ENCODE results near the gene RAP1GAP. TPM values are rescaled to one million over a fixed set of nuclear protein-coding genes. Genes with fewer than 3 reads are reported as not detected.
A peak's percentile ranks its signal among the peaks of the same experiment; 100 is the strongest.

RAP1GAP gene
- total RNA-seq, 1 experiment from 2014 or later = 30.2 TPM

DNA sequence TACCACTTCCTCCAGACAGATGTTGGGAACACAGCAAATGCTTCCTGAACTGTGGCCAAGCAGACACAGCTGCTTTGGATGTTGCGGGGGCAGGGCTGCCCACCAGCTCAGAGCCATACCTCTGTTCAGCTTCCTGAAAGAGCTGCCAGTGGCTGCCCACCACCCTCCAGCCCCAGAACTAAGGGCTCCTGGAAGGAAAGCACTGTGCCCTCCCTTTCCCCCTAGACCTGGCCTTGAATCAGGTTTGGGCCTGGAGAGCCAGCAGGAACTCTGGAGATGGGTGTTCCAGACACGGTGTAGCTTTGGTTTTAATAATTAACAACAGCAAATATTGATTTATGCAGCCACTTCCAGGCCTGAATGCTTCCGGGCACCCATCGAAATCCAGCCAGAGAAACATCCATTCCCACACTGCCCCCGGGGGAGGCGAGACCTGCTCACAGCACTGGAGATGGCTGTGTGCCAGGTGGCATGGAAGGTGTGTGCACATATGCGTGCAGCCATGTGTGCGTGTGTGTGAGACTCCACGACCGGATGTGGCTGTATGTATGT is 45.7 kb downstream of the RAP1GAP start:
- H4K20me1 ChIP-seq (ENCODE audit: insufficient read depth) = no peaks in the 10 kb centered on the region
- no peak overlapping the region for H3K4me2 ChIP-seq
- H3K4me1 ChIP-seq (replicated peaks; ENCODE audit: insufficient read depth) = peaks cover 45% of the 10 kb centered on the region
- TF ChIP-seq EZH2 (IDR thresholded peaks at IDR 0.05; ENCODE audit: low read depth) = no peak
- TF ChIP-seq, protein P1, sequence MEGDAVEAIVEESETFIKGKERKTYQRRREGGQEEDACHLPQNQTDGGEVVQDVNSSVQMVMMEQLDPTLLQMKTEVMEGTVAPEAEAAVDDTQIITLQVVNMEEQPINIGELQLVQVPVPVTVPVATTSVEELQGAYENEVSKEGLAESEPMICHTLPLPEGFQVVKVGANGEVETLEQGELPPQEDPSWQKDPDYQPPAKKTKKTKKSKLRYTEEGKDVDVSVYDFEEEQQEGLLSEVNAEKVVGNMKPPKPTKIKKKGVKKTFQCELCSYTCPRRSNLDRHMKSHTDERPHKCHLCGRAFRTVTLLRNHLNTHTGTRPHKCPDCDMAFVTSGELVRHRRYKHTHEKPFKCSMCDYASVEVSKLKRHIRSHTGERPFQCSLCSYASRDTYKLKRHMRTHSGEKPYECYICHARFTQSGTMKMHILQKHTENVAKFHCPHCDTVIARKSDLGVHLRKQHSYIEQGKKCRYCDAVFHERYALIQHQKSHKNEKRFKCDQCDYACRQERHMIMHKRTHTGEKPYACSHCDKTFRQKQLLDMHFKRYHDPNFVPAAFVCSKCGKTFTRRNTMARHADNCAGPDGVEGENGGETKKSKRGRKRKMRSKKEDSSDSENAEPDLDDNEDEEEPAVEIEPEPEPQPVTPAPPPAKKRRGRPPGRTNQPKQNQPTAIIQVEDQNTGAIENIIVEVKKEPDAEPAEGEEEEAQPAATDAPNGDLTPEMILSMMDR (conservative IDR thresholded peaks at IDR 0.05) = no peak
- no peaks in the 10 kb centered on the region for H3K27me3 ChIP-seq (ENCODE audit: insufficient read depth, low read depth)
- H3F3A ChIP-seq (ENCODE audit: insufficient read depth, low read depth) = peaks cover 23% of the 10 kb centered on the region
- DNase-seq = no peak
- H3K27ac ChIP-seq = no peak overlapping the region
- H3K4me3 ChIP-seq = no peak overlapping the region
- no peak overlapping the region for H2AFZ ChIP-seq
- H3K9me3 ChIP-seq (ENCODE audit: insufficient read depth, low read depth) = no peaks in the 10 kb centered on the region
- intact Hi-C loops (cut with micrococcal nuclease; ENCODE audit: unreplicated experiment) = no loop called here
- H3K9me2 ChIP-seq (ENCODE audit: insufficient read depth) = no peaks in the 10 kb centered on the region
- H3K79me2 ChIP-seq (ENCODE audit: low read depth) = 0 out of 2 replicates have a peak, but pooled peaks cover 5% of the 10 kb centered on the region
- POLR2A ChIA-PET (ENCODE audit: unreplicated experiment) = interaction anchor here (0.7 kb wide), 2 partner anchors 11 to 29 kb away, joined by 3 to 7 read pairs; no protein-coding TSS in a partner anchor
- CTCF ChIA-PET = no interaction called here
- BruUV-seq (replicated peaks) = no TSS peak
- no peaks in the 10 kb centered on the region for H3K36me3 ChIP-seq (ENCODE audit: low read depth)

DNA sequence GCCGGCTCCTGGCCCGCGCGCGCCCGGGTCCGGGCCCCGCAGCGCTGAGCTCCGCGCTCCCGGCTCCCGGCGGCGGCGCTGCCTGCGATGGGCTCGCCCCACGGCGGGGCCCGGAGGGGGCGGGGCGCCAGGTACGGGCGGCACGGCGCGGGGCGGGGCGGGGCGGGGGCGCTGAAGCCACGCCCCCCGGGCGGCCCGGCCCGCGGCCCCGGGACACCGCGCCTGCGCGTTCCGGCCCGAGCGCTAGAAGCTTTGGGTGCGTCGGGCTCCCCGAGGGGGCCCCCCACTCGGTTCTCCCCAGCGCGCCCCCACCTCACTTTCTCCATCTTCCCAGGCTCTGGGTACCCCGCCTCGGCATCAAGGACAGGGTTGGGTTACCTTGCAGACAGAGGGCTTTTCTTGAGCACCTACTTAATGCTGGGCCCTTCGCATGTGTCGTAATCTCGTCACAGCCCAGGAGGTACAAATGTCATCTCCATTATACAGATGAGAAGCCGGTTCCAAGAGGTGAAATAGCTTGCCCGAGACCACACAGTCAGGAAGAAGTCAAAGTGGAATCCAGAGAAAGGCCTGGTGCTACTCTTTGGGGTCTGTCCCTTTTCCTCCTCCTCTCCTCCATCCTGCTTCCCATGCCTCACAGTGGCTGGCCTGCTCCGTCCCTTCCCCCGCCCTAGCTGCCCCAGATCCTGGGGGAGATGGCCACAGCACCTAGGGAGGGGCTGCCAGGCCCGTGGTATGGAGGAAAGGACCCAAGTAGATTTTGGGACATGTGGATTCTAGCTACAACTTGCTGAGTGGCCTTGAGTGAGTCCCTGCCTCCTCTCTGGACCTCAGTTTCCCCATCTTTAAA is 46.5 kb downstream of the RAP1GAP start:
- Histone ChIP-seq H3K4me1 (replicated peaks; ENCODE audit: insufficient read depth) (peaks cover 37% of the 10 kb centered on the region), H3K9me2 (ENCODE audit: insufficient read depth) (no peaks in the 10 kb centered on the region), H3K27me3 (ENCODE audit: insufficient read depth, low read depth) (no peaks in the 10 kb centered on the region), H2AFZ (no peak overlapping the region), H3K36me3 (ENCODE audit: low read depth) (no peaks in the 10 kb centered on the region), H3K9me3 (ENCODE audit: insufficient read depth, low read depth) (no peaks in the 10 kb centered on the region), H3K4me2 (peak overlapping the region; percentile 73), H3K4me3 (peak overlapping the region; percentile 46; the same call in 1 of the 2 replicates), H4K20me1 (ENCODE audit: insufficient read depth) (no peaks in the 10 kb centered on the region), H3K27ac (no peak overlapping the region; the same call in 1 of the 2 replicates), H3F3A (ENCODE audit: insufficient read depth, low read depth) (peaks cover 19% of the 10 kb centered on the region), H3K79me2 (ENCODE audit: low read depth) (0 out of 2 replicates have a peak, but pooled peaks cover 5% of the 10 kb centered on the region)
- TF ChIP-seq, protein P1 (conservative IDR thresholded peaks at IDR 0.05) = no peak
- TF ChIP-seq EZH2 (IDR thresholded peaks at IDR 0.05; ENCODE audit: low read depth) = no peak
- BruUV-seq (replicated peaks) = no TSS peak
- ChIA-PET POLR2A (ENCODE audit: unreplicated experiment) (interaction anchor here (0.7 kb wide), 2 partner anchors 12 to 28 kb away, joined by 3 to 7 read pairs; no protein-coding TSS in a partner anchor), CTCF (interaction anchor here (0.6 kb wide), 1 partner anchor 32 kb away, joined by 7 read pairs; no protein-coding TSS in a partner anchor)
- DNase-seq = peak in 1 of 2 experiments; percentile 66
- intact Hi-C loops (cut with micrococcal nuclease; ENCODE audit: unreplicated experiment) = no loop called here

DNA sequence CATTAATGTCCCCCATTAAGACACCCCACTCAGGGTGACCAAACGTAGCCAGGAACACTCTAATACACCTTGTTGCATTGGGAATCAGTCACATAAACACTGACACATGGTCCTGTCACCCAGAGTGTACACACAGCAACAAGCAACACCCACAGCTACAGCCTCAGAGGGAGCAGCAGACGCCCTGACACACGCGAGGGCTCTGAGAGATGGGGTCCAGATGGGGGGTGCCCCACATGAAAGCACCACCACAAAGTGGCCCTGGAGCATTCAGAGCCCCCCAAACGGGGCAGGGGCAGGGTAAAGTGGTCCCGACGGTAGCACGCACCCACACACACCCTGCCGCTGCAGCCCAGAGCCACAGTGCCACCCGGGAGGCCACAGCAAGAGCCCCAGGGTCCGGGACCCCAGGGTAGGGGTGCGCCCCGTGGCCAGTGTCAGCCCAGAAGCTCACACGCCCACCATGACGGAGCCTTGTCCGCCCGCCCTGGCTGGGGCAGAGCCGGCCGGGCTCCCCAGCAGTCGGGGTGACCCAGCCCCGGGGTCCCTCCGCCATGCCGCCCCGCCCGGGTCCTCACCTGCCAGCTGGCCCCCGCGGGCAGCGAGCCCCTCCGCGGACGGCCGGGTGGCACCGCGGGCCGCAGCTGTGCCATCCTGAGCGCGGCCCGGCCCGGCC is 47.3 kb downstream of the RAP1GAP start:
- intact Hi-C loops (cut with micrococcal nuclease; ENCODE audit: unreplicated experiment) = no loop called here

More for the DNA sequence above, 47.3 kb downstream of the RAP1GAP start:
- 0 out of 2 replicates have a peak, but pooled peaks cover 5% of the 10 kb centered on the region for H3K79me2 ChIP-seq (ENCODE audit: low read depth)
- no peak for DNase-seq
- no peaks in the 10 kb centered on the region for H3K9me2 ChIP-seq (ENCODE audit: insufficient read depth)
- no peaks in the 10 kb centered on the region for H3K9me3 ChIP-seq (ENCODE audit: insufficient read depth, low read depth)
- H3K36me3 ChIP-seq (ENCODE audit: low read depth) = no peaks in the 10 kb centered on the region
- peak overlapping the region; percentile 58 for H3K4me3 ChIP-seq
- H3K4me1 ChIP-seq (replicated peaks; ENCODE audit: insufficient read depth) = peaks cover 33% of the 10 kb centered on the region
- no peaks in the 10 kb centered on the region for H3K27me3 ChIP-seq (ENCODE audit: insufficient read depth, low read depth)
- TF ChIP-seq EZH2 (IDR thresholded peaks at IDR 0.05; ENCODE audit: low read depth) = no peak
- TF ChIP-seq, protein P1 (conservative IDR thresholded peaks at IDR 0.05) = no peak
- H3F3A ChIP-seq (ENCODE audit: insufficient read depth, low read depth) = peaks cover 14% of the 10 kb centered on the region; the same call in 1 of the 2 replicates
- POLR2A ChIA-PET (ENCODE audit: unreplicated experiment) = no interaction called here
- CTCF ChIA-PET = no interaction called here
- H3K4me2 ChIP-seq = peak overlapping the region; percentile 82
- no TSS peak for BruUV-seq (replicated peaks)
- no peak overlapping the region for H3K27ac ChIP-seq
- H2AFZ ChIP-seq = no peak overlapping the region
- no peaks in the 10 kb centered on the region for H4K20me1 ChIP-seq (ENCODE audit: insufficient read depth)

Data from PC-9 (cell line).